ENCODE data around the gene MLYCD.

Gene MLYCD

GRCh38 chr16:83975590-83976260, 76.8 kb downstream of the MLYCD start:
- H3K27ac ChIP-seq (ENCODE audit: low read length), result no peak overlapping the region
- no peaks in the 10 kb centered on the region for H4K20me1 ChIP-seq (ENCODE audit: insufficient read depth, low read length)
- TF ChIP-seq EZH2 (optimal IDR thresholded peaks at IDR 0.05; ENCODE audit: low read depth, low read length) (no peak), EZH2phosphoT487 (IDR thresholded peaks at IDR 0.05; ENCODE audit: low read length) (no peak), CTCF (IDR thresholded peaks at IDR 0.05; ENCODE audit: low read length) (no peak)
- no peaks in the 10 kb centered on the region for H3F3A ChIP-seq (ENCODE audit: insufficient read depth, low read length)
- H3K4me1 ChIP-seq (ENCODE audit: low read length), result no peaks in the 10 kb centered on the region
- no peak overlapping the region for H3K9ac ChIP-seq (ENCODE audit: low read length)
- no peak overlapping the region for H3K4me2 ChIP-seq (ENCODE audit: low read depth, low read length)
- no peaks in the 10 kb centered on the region for H3K36me3 ChIP-seq (replicated peaks; ENCODE audit: insufficient read depth, low read length)
- H3K9me3 ChIP-seq (replicated peaks; ENCODE audit: insufficient read depth, low read length), result no peaks in the 10 kb centered on the region
- H2AFZ ChIP-seq (ENCODE audit: low read length), result no peak overlapping the region
- no peaks in the 10 kb centered on the region for H3K9me2 ChIP-seq (replicated peaks; ENCODE audit: insufficient read depth, low read length)
- peaks cover 24% of the 10 kb centered on the region for H3K27me3 ChIP-seq (replicated peaks; ENCODE audit: insufficient read depth, low read length)
- no peaks in the 10 kb centered on the region for H3K79me2 ChIP-seq (ENCODE audit: low read length)
- no peak overlapping the region for H3K4me3 ChIP-seq (ENCODE audit: low read length)
- DNase-seq, result no peak

Data from MM.1S (cell line).